Activated CD8-positive, alpha-beta memory T cell treated with anti-CD3 and anti-CD28 coated beads, Interleukin-2, amount 50 U/mL, for 1 hour (primary cell): ENCODE results near the gene ZAP70.

Experiments
- DNase-seq: peaks from one replicate; pipeline ENCODE4 v3.0.0-alpha.2; 2020; ENCODE audit errors: extremely low read depth

The ZAP70 gene

DNA sequence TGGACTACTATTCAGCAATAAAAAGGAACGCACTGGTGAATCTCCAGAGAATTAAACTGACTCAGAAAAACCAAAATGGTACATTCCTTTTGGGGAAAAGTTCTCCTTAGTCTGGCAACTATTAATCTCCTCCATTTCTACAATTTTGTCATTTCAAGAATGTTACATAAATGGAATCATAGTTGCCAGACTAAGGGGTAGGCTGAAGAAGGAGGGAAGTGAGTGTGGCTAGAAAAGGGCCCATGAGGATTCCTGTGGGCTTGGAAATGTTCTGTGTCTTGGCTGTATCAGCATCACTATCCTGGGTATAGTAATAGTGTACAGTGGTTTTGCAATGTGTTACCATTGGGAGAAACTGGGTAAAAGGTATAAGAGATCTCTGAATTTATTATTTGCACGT, 72.4 kb downstream of the ZAP70 start:
- DNase-seq: no peak

DNA sequence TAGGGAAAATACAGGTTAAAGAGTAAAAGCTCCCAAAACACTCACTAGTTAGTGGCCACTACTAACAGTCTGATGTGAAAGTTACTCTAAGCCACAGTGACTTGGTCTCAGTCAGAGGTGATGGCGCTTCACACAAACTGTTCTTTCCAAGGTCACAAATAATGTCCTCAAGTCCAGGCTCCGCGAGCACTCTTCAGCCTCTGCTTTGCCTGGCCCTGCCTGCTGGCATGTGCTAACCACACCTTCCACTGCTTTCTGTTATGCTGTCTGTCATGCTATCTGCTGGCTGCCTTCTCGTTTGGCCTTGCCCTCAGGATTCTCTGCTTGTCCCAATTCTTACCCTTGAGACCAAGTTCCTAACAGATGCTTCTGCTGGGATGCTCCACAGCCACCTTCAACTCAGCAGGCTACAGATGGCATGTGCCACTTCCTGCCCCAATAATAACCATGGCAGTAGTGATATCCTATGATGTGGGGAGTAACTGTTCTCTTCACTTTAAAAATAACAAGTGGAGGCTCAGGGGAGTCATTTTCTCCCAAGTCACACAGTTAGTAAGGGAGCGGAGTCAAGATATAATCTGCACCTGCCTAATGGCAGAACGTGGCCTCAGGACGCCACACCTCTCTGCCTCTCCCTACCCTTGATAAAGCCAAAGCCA, 75.7 kb downstream of the ZAP70 start:
- DNase-seq: no peak
